Superior temporal gyrus (tissue), 1 donor: Measurements from ENCODE around the gene NFATC2.

Experiments used
- DNase-seq: peaks from one replicate; pipeline ENCODE4 v3.0.0-alpha.2; 2016; ENCODE audit errors: extremely low spot score

Gene NFATC2

GRCh38 chr20:51514836-51515235 lies 27.7 kb downstream of the NFATC2 start:
- no peak for DNase-seq

GRCh38 chr20:51514249-51514648 lies 28.3 kb downstream of the NFATC2 start:
- no peak for DNase-seq

GRCh38 chr20:51513545-51513944 lies 29.0 kb downstream of the NFATC2 start:
- DNase-seq, result no peak

DNA sequence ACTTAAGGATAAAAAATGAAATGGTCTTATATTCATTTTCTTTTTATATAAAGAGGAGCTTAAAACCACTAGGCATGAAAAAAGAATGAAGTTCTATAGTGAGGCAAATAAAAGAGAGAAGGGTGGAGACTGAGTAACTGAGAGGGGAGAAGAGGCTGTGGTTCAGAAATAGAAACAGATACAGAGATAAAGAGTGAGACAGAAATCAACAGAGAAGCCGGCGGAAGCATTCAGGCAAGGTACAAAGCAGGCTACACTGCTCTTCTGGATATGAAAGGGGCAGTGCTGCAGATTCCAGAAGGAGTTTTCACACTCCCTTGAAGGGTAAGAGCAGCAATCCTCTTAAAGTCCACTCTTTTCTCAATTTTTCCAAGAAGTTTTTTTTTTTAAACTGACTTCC lies 29.9 kb downstream of the NFATC2 start:
- no peak for DNase-seq

- no peak for DNase-seq
Measured at GRCh38 chr20:51511861-51512619, 30.5 kb downstream of the NFATC2 start.

DNA sequence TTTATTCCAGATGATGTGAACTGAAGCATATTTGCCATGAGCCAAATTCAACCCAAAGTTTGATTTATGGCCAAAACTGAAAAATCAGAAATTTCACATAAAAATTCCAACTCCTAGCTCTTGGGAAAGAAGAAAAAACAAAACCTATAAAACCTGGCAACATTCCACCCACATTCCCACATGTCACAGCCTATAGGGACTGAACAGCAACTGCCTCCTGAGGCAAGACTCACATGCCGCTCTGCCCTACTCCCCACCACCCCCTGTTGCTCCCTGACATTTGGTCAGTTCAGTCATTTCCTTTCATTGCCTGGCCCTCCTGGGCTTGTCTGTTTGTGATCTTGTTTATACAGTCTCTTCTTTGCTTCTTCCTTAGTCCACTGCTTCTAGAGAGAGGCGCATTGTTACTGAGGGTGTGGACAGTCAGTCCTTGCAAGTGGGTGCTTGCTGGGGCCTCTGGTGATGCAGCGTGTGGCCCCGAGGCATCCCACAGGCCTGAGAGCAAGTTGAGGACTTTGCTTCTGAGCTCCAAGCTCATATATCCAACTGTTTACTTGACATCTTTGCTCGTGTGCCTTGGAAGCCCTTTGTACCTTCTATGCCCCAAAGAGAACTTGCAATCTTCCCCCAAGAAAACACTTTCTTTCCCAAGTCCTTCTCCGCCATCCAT lies 31.4 kb downstream of the NFATC2 start:
- DNase-seq, result no peak

- no peak for DNase-seq
Measured at GRCh38 chr20:51510169-51510568, 32.4 kb downstream of the NFATC2 start.

- DNase-seq, result no peak
Measured at GRCh38 chr20:51509208-51509607, 33.3 kb downstream of the NFATC2 start.

- no peak for DNase-seq
Measured at GRCh38 chr20:51508780-51509179, 33.7 kb downstream of the NFATC2 start.

GRCh38 chr20:51508158-51508557 lies 34.4 kb downstream of the NFATC2 start:
- DNase-seq, result no peak

DNA sequence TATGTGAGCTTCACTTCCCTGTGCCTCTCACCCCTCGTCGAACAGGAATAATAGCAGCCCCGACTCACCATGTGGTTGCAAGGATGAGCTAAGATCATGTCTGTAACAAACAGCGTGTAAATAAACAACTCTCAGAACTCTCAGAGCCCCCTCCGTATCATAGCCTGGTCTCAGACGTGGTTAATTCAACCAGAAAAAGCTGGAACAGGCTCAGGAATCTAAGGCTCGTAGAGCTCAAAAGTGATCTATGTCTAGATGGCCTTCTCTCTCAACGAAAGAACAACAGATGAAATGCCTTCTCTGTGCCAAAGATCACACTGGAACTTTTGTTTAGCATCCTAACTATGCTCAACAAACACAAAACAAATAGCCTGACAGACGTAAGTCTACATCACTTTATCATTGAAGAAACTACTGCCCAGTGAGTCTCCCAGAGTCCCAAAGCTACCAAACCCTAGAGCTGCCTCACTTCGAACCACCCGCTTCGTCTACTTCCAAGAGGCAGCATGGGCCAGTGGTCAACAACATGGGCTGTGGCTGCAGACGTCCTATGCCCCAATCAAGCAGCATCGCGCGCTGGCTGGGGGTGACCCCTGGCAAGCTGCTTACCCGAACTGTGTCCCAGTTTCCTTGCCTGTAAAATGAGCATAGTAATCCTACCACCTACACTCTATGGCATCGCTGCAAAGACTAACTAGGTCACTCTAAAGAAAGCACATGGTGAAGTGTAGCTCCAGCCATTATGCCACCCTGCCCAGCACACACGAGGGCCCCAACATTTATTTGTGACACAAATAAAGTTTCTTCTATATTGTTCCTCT lies 35.1 kb downstream of the NFATC2 start:
- no peak for DNase-seq

DNA sequence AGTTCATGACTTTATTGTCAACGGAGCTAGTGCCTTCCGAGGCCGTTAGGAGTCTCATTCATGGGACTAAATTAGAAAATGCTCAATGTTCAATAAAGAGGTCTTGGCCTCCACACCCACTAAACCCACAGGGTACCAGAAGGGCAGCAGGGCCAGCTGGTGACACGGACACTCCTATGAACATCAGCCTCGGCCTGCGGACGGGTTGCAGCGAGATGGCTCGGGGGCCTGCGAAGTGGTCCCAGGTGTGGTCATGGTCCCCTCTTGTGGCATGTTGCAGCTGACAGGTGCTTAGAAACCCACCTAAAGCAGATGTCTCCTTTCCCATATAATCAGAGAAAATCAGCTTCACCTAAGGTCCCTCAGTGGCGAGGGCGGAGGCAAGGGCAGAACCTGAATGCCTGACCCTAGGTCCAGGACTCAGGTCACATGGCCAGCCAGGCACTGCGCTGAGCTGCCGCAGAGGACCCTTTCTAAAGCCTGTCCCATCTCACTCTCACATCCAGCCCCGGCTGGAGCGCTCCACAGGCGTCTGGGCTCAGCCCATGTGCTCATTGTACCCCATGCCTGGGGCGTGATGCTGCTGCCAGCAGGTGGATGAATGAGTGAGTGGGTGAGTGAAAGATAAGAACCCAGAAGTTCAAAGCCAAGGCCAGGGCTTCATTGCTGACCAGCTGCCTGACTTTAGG lies 35.8 kb downstream of the NFATC2 start:
- no peak for DNase-seq

DNA sequence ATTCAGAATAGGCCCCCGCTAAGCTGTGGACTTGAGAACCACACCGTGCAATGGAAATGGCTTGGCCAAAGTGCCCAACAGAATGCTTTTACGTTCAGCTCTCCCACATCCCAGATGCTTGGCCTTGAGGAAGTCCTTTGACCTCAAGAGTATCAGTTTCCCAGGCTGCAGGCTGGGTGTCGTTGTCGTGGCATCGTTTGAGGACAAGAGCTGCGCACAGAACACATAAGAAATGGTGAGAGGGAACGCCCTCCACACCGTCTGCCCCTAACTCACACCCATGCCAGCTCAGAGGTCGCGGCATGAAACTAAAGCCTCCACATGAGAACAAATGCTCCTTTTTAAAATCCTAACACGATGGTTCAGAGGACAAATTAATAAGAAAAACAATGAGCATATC lies 37.0 kb downstream of the NFATC2 start:
- DNase-seq, result no peak

DNA sequence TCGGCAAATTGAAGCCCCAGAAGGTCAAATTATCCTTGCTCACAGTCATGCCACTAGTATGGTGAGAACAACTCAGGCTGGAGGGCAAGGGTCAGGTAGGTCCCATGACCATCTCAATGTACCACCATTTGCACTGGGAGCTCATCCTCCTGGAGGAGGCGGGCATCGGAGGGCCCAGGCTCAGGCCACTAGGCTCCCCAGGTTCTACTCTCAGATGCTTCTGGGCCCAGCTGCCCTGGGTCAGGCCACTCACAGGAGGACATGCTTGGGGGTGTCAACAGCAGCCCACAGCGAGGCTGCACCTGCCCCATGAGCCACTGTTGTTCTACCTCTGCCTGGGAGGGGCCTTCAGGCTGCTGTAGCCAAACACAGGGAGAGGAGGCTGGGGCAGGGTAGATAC lies 39.1 kb downstream of the NFATC2 start:
- DNase-seq, result no peak

DNA sequence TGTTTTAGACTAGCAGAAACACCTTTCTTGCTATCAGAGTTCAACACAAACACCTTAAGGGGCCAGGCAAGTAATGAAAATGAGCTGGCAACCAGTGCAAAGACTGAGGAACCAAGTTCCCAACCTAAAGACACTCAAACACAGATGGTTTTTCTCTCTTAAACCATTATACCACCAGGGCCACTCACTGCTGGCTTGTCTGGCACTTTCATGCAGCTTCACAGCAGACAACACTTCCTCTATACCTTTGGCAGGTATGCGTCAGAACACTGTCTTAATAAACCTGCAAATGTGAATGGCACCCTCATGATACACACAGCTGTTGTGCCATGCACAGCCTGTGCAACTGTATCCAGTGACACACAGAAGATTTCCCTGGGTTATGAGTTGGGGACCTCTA lies 41.6 kb downstream of the NFATC2 start:
- DNase-seq, result no peak

GRCh38 chr20:51500311-51500710 lies 42.2 kb downstream of the NFATC2 start:
- no peak for DNase-seq

- DNase-seq, result no peak
Measured at GRCh38 chr20:51498765-51499540, 43.6 kb downstream of the NFATC2 start.

- DNase-seq, result no peak
Measured at GRCh38 chr20:51497542-51498467, 44.7 kb downstream of the NFATC2 start.

- no peak for DNase-seq
Measured at GRCh38 chr20:51496964-51497363, 45.6 kb downstream of the NFATC2 start.

- no peak for DNase-seq
Measured at GRCh38 chr20:51495921-51496545, 46.5 kb downstream of the NFATC2 start.
